Measurements from ENCODE around the gene C1orf56.
A peak's percentile ranks its signal among the peaks of the same experiment; 100 is the strongest.

Gene C1orf56

DNA sequence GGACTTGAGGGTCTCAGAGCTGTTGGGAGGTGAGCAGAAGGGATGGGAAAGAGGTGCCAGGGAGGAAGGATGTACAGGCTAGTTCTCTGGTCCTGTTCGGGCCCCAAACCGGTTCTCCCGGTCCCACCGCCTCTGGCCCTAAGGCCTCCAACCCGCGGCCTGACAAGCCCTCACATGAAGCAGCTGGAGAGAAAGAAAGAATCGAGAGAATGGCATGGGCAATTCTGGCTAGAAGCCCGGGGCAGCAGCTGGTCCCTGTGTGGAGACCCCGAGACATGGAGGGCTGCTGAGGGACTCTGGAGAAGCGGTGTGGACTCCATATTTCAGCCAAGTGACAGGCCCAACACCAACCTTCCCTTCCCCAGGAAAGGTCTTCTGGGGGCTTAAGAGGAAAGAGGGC lies 11.1 kb downstream of the C1orf56 start:
- TF ChIP-seq, protein P1, sequence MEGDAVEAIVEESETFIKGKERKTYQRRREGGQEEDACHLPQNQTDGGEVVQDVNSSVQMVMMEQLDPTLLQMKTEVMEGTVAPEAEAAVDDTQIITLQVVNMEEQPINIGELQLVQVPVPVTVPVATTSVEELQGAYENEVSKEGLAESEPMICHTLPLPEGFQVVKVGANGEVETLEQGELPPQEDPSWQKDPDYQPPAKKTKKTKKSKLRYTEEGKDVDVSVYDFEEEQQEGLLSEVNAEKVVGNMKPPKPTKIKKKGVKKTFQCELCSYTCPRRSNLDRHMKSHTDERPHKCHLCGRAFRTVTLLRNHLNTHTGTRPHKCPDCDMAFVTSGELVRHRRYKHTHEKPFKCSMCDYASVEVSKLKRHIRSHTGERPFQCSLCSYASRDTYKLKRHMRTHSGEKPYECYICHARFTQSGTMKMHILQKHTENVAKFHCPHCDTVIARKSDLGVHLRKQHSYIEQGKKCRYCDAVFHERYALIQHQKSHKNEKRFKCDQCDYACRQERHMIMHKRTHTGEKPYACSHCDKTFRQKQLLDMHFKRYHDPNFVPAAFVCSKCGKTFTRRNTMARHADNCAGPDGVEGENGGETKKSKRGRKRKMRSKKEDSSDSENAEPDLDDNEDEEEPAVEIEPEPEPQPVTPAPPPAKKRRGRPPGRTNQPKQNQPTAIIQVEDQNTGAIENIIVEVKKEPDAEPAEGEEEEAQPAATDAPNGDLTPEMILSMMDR (conservative IDR thresholded peaks at IDR 0.05): no peak
- peak; percentile 76 for TF ChIP-seq ZFX (IDR thresholded peaks at IDR 0.05)
- peak overlapping the region; percentile 97 for H3K27ac ChIP-seq

DNA sequence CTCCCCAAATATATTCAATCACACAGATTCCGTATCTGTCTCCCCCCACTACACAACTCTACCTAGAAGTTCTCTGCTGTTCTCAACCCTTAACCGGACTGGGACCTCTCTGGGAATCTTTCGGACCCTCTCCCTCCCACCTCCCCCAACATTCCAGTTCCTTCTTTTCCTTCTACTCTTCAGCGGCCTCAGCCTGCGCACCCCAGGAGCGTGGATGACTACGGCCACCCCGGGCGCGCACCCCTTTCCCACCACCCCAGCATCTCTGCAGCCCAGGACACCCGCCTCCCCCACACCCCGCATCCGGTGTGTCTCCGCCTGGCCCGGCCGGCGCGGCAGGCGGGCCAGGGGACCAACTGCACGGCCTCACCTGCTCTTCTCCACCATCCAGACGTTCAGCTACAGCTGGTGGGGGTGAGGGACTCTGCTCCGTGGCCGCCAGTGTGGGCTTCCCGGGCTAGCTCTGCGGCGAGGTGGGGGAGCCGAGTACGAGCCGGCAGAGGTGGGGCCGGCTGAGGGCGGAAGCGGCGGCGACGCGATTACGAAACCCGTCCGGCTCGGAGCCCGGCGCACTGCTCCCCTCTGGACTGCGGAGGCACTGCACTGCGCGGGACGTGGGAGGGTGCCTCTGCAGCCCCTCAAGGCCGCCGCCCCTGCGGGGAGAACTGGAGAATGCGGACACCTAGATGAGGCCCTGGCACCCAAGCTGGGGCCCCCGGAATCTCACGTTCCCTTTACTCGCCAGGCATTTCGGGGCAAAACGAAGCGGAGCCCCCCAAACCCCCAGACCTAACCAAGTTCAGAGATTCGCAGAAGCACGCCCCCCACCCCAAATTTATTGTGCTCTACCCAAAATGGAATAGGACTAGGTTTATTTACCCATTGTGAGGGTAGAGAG lies 11.8 kb downstream of the C1orf56 start, which contains the start of gene CDC42SE1:
Gene CDC42SE1 (minus strand): TSS at position 514 of the 898 bp plus-strand sequence. CDS start 3,892 bp downstream, outside the sequence.
- TF ChIP-seq, protein P1 (conservative IDR thresholded peaks at IDR 0.05): peak; percentile 91
- TF ChIP-seq ZFX (IDR thresholded peaks at IDR 0.05): peak; percentile 43; the same call in 1 of the 2 replicates
- peak within 1 kb of the TSS; percentile 97 for H3K27ac ChIP-seq

DNA sequence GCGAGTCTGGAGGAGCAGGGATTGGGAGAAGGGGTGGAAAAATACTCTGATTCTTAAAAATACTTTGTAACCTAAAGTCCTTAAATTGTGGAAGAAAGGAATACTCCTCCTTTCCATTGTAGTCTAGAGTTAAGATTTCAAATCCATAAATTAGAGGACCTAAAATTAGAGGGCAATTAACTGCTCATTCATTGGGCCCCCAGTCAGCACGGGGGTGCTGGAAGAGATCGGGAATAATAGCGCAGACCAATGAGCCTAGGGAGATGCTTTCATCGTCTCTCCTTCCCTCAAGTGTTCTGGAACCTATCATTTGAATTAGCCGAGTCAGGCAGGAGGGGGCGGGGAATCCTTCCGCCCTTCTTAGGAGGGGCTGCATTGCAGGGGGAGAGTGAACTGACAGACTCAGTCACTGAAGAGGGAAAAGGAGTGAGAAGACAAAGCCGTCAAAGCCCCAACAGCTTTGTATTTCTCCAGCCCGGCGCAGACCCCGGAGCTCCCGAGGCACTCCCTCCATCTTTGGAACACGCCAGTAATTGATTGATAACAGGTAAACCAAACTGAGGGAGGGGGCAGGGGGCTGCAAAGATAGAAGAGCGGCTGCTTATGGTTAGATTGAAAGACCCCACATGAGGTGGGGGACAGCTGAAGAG lies 12.6 kb downstream of the C1orf56 start, which contains the start of gene MLLT11:
Gene MLLT11 (plus strand): TSS at position 391 of the 650 bp plus-strand sequence. CDS start 6,828 bp downstream, outside the sequence.
- TF ChIP-seq ZFX (IDR thresholded peaks at IDR 0.05): no peak
- TF ChIP-seq, protein P1 (conservative IDR thresholded peaks at IDR 0.05): no peak
- H3K27ac ChIP-seq: peak within 1 kb of the TSS; percentile 97

DNA sequence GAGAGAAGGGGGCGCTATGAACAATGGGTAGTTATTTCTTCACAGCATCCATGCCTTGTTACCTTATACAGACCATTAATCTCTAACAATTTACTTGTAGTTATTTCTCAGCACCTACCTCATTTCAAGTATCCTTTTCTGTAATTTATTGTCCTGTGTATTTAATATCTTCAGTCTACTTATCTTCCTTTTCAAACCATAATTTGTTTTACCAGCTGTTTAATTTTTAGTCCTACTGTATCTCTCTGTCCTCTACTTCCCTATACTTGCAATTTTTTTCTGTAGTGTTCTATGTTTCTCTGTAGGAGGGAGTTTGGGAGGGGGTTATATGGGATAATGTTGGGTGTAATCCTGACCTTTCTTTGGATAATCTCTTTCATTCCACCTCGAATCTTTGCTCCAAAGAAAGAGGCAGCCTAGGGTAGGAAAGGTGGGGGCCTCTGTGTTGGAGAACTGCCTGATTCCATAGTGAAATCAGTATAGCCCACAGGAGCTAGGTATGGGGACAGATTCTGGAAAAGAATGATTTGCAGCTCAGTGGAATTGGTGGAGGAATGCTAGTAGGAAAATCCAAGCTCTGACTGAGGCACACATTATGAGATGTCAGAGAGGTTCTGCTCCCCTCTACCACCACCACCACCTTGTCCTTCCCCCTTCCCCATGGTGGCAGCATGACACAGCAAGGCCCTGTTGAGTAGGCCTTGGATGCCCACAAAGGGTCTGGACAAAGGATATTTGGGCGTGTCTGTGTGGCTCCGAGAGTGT lies 13.3 kb downstream of the C1orf56 start:
- TF ChIP-seq, protein P1 (conservative IDR thresholded peaks at IDR 0.05): no peak
- TF ChIP-seq ZFX (IDR thresholded peaks at IDR 0.05): no peak

DNA sequence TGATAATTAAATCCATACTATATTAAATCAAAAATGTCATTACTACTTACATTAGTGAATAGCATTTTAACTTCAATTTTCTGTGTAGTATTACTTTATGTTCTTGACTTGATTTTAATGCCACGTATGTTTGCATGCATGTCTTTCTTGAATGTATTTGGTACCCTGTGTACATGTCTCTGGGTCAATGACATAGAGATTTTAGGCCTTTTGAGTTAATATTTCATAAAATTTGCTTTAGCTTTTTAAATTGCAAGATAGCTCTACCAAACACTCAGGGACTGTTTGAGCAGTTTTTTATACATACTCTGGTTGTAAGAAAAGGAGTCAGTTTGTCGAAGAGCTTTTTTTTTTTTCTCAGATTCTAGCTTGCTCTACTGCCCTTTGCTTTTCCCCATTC lies 14.2 kb downstream of the C1orf56 start:
- no peak overlapping the region for H3K27ac ChIP-seq
- TF ChIP-seq, protein P1 (conservative IDR thresholded peaks at IDR 0.05): no peak
- TF ChIP-seq ZFX (IDR thresholded peaks at IDR 0.05): no peak

More for the DNA sequence above, 13.3 kb downstream of the C1orf56 start:
- no peak overlapping the region for H3K27ac ChIP-seq

DNA sequence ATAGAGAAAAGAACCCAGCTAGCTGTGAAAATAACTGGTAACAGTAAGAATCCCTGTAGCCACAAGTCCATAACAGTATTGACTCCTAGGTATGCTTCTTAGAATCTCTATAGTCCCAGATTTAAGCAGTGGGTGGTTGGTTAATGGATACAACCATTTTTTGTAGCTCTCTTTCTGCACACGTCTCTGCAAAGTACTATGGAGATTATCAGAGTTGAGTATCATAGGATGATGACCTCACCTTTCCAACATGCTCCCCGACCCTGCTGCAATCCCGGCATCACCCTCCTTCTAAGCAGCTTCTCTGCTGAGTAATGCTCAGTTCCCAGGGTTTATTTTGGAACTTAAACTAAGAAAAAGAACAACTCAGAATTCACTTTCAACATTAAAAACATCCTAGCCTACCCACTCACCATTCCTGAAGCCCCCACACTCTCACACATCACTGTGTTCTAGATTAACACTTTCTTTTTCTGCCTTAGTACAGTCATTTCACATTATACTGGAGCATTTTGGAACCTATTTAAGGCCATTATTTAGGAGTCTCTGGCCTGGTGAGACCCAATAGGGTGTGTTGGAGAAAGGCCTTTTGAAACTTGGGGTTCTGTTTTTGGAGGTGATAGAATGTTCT lies 15.3 kb downstream of the C1orf56 start:
- no peak for TF ChIP-seq ZFX (IDR thresholded peaks at IDR 0.05)
- TF ChIP-seq, protein P1 (conservative IDR thresholded peaks at IDR 0.05): no peak
- H3K27ac ChIP-seq: no peak overlapping the region

Measured in C4-2B (cell line).